IPS-18c (cell line): ENCODE results near the gene PHF14.
A peak's percentile ranks its signal among the peaks of the same experiment; 100 is the strongest.

Experiments used
- H3K4me3 ChIP-seq: 2 replicates; pipeline ENCODE4 v1.7.0; 2013; ENCODE audit warnings: low read depth, mild to moderate bottlenecking, low read length, moderate library complexity; ENCODE audit not compliant: insufficient read depth
- H3K9me3 ChIP-seq: one replicate; pipeline ENCODE4 v1.6.1; 2013; ENCODE audit warnings: mild to moderate bottlenecking, low read length, moderate library complexity; ENCODE audit not compliant: control insufficient read depth, insufficient read depth

The PHF14 gene

DNA sequence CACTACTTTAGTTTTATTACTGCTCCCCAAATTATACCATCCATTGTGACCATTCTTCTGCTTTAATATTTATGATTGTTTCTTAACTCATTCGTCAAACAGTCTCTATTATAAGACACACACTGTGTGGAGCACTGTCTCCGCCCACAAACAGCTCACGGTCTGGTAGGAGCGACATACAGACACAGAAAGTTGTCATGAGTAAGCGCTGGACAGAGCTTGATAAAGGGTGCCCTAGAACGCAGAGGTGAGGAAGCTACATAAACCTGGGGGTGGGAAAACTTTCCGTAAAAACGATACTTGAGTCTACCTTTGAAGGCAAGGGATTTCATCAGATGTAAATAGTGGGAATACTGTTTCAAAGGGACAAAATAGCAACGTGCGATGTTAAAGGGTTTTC is 207.9 kb downstream of the PHF14 start:
- Histone ChIP-seq H3K9me3 (peaks cover 7% of the 10 kb centered on the region), H3K4me3 (no peak overlapping the region)

- Histone ChIP-seq H3K4me3 (no peak overlapping the region), H3K9me3 (peaks cover 7% of the 10 kb centered on the region)
Measured at GRCh38 chr7:11182736-11183135, 209.1 kb downstream of the PHF14 start.

GRCh38 chr7:11185179-11185815 is 211.6 kb downstream of the PHF14 start:
- H3K4me3 ChIP-seq: no peak overlapping the region
- H3K9me3 ChIP-seq: peaks cover 7% of the 10 kb centered on the region

- H3K9me3 ChIP-seq: peaks cover 7% of the 10 kb centered on the region
- no peak overlapping the region for H3K4me3 ChIP-seq
Measured at GRCh38 chr7:11188529-11189310, 215.0 kb downstream of the PHF14 start.

DNA sequence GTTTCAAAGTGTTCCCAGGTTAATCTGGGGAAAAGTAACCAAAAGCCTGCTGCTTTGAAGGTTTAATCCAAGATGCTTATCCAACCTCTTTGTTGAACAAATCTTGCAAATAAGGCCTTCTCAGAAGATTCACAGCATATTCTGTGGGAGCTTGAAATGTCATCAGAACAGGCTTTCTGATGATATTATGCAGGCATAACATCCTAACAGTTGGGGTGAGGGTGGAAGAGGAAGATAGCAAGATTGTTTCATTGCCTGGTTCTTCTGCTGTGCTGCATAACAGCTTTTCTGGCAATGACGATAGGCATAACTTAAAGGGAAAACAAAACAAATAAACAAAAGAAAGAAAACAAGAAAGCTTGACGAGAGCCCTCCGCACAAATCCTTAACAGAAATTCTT is 217.4 kb downstream of the PHF14 start:
- H3K4me3 ChIP-seq: no peak overlapping the region
- H3K9me3 ChIP-seq: no peaks in the 10 kb centered on the region

DNA sequence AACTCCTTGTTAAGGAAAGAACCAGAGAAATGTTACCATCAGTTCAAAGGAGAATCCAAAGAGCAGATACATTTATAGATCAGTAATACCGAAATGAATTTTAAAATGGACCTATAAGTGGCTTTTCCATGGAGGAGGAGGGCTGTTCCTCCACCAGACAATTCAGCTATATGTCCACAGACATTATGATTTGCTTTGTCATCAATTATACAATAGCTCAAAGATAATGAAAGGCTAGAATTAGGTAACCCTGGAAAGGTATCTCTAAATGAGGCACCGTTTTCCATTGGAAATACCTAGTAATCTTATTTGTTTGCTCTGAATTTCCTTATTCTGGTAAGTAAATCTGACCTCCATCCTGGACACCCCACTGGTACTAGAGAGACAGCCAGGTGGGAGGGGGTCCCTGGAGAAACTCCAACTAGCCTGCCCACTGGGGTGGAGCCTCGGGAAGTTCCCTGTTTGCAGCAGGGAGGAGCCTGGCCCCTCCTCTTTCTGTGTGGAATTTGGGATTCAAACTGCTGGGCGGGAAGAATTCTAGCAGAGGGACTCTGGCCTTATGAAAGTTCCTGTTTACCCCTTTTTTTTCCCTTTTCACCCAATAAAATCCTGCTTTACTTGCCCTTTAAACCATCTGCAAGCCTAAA is 218.0 kb downstream of the PHF14 start:
- no peak overlapping the region for H3K4me3 ChIP-seq
- no peaks in the 10 kb centered on the region for H3K9me3 ChIP-seq

GRCh38 chr7:11192506-11192905 is 218.8 kb downstream of the PHF14 start:
- peak overlapping the region; percentile 45; the same call in 1 of the 2 replicates for H3K4me3 ChIP-seq
- no peaks in the 10 kb centered on the region for H3K9me3 ChIP-seq

- Histone ChIP-seq H3K9me3 (no peaks in the 10 kb centered on the region), H3K4me3 (peak overlapping the region; percentile 45)
Measured at GRCh38 chr7:11193131-11193867, 219.6 kb downstream of the PHF14 start.

- Histone ChIP-seq H3K9me3 (no peaks in the 10 kb centered on the region), H3K4me3 (no peak overlapping the region)
Measured at GRCh38 chr7:11193888-11194287, 220.2 kb downstream of the PHF14 start.

DNA sequence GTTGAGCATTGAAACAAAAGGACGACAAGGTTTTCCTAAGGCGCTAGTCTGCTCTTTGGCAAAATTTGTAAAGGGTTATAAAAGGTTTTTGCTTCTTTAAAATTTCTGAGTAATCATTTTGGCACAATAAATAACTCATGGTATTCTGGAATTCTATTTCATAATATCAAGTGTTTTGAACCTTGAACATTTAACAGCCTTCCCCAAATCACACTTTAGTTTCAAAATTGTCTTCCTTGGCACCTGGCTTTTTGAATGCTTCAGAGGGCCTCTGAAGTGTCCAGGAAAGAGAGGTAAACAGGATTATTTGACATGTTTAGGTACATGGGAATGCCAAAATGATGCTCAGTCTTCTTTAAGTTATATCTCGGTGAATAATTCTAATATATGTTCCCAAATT is 220.8 kb downstream of the PHF14 start:
- no peaks in the 10 kb centered on the region for H3K9me3 ChIP-seq
- H3K4me3 ChIP-seq: no peak overlapping the region

DNA sequence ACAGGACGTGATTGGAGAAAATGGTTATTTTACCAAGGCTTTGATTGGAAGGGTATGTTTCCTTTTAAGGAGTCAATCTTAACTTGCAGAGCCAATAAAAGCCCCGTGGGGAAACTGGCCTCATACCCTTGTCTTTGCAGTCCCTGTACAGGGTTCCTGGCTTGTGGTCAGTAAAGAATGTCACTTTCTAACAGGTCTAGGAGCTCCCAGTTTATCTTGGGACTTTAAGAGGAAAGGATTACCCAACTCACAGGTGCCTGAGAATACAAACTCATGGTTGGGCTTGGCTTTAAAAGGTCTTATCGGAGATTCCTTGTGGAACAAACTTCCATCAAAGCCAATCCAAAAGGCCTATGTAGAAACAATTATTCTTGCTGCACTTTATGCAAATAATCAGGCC is 221.8 kb downstream of the PHF14 start:
- Histone ChIP-seq H3K9me3 (no peaks in the 10 kb centered on the region), H3K4me3 (no peak overlapping the region)

DNA sequence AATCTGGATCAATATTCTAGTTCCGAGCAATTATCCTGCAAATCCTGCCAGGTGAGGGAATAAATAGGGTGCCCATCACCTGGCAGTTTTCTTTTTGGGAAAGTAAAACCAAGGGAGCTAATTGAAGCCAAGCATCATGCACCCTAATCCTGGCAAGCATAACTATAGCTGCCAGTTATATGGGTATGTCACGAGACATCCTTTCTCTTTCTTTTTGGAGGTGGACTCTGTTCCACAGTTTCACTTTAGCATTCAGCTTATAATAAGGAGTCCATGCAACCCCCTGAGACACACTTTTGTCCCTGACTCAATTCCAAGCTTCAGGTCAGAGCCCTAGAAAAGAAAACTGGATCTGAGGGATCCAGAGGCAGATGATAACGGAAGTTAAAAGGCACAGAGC is 222.5 kb downstream of the PHF14 start:
- no peak overlapping the region for H3K4me3 ChIP-seq
- no peaks in the 10 kb centered on the region for H3K9me3 ChIP-seq

DNA sequence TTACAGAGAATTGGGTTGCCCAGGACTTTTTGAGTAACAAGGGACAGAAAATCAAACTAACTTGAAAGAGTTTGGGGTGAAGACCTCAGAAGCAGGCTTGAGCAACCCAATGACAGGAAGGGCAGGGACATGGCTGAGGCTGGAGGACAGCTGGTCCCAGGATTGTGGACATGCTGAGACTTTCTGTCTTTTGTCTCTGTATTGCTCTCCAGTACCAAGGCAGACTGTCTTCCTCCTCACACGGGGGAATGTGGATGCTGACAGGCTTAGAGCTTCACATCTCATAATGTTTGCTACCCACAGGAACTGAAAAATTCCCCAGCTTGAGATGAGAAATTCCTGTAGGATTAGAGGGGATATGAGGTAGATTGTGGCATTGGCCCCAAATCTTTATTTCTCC is 229.6 kb downstream of the PHF14 start:
- no peaks in the 10 kb centered on the region for H3K9me3 ChIP-seq
- H3K4me3 ChIP-seq: no peak overlapping the region

DNA sequence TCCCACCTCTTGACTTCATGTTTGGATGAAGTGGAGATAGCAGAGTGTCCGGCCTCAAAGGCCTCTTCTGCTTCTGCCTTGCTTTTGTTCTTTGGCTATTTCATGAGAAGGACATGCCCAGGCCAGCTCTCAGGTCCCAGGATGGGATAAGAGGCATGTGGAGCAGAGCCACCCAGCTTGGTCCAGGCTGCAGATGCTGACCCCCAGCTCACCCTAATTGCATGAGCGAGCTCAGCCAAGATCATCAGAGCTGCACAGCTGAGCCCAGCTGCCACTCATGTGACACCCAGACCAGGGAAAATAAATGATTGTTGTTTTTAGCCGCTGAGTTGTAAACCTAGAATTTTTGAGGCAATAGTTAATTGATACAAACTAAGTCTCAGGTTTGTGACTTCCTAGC is 230.0 kb downstream of the PHF14 start:
- no peak overlapping the region for H3K4me3 ChIP-seq
- H3K9me3 ChIP-seq: no peaks in the 10 kb centered on the region

DNA sequence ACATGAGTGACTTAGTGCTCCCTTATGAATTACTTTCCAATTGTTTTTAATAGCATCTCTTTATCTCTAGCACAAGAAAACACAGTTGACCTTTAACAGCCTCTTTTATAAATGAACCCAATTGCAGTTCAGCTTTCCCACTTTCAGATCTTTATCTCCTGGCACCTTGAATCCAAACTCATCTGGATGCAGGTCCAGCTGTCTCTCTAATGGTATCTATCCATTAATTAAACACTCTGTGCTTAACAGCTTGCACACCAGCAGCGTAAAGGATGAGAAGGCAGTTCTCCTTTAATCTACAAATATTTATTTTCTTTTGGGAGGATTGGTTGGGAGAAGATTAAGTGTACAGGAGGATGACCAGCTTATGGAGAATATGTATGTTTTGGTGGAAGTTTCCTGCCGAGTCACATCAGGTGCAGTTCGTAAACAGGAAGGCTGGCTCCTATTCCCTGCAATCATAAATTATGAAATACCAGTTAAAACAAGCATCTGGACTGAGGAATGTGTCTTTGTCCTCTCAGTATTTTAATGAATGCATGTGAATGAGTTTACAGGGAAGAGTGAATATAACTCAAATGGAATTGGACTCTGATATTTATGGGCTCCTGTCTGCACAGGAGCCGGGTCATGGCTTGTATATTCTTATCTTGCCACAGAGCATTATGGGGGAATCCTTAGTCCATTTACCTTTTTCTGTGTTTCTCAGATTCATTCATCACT is 232.7 kb downstream of the PHF14 start:
- no peaks in the 10 kb centered on the region for H3K9me3 ChIP-seq
- H3K4me3 ChIP-seq: no peak overlapping the region

- Histone ChIP-seq H3K4me3 (no peak overlapping the region), H3K9me3 (no peaks in the 10 kb centered on the region)
Measured at GRCh38 chr7:11207565-11207964, 233.9 kb downstream of the PHF14 start.

- no peaks in the 10 kb centered on the region for H3K9me3 ChIP-seq
Measured at GRCh38 chr7:11208883-11209465, 235.3 kb downstream of the PHF14 start.

More at GRCh38 chr7:11208883-11209465, 235.3 kb downstream of the PHF14 start:
- H3K4me3 ChIP-seq: no peak overlapping the region
